Measurements from ENCODE around the gene PMM1. TPM values are rescaled to one million over a fixed set of nuclear protein-coding genes. Genes with fewer than 3 reads are reported as not detected.

The PMM1 gene
- total RNA-seq, 1 experiment from 2014 or later = 30.5 TPM

GRCh38 chr22:41538583-41538982 is 51.1 kb downstream of the PMM1 start:
- ChIA-PET POLR2A (no interaction called here), CTCF (interaction anchor here (0.7 kb wide), 1 partner anchor 14 kb away, joined by 4 read pairs; no protein-coding TSS in a partner anchor)
- DNase-seq (ENCODE audit: low read depth, low spot score) (no peak), ATAC-seq (no peak)
- Histone ChIP-seq H3K9me3 (ENCODE audit: control insufficient read depth, insufficient read depth, low read depth, low read length) (no peaks in the 10 kb centered on the region), H3K4me3 (ENCODE audit: low read depth in 2 of 2, low read length in 2 of 2) (no peak overlapping the region), H3K4me1 (ENCODE audit: control insufficient read depth, insufficient read depth, low read length) (peaks cover 4% of the 10 kb centered on the region; the same call in 1 of the 2 replicates), H3K27ac (ENCODE audit: low read length) (no peak overlapping the region), H3K36me3 (ENCODE audit: control insufficient read depth, insufficient read depth, low read length) (peaks cover 2% of the 10 kb centered on the region; the same call in 1 of the 2 replicates), H3K27me3 (ENCODE audit: control insufficient read depth, insufficient read depth, low read length) (no peaks in the 10 kb centered on the region)
- TF ChIP-seq REST (IDR thresholded peaks at IDR 0.05; ENCODE audit: insufficient read depth in 1 of 2, low read depth in 2 of 2, low read length in 1 of 2) (no peak), CTCF (IDR thresholded peaks at IDR 0.05) (no peak), POLR2AphosphoS5 (IDR thresholded peaks at IDR 0.05; ENCODE audit: low read depth, low read length) (no peak), SIN3A (IDR thresholded peaks at IDR 0.05; ENCODE audit: borderline replicate concordance, insufficient read depth, low read depth, low read length) (no peak), TCF7L2 (IDR thresholded peaks at IDR 0.05; ENCODE audit: low read depth, low read length) (no peak)
- BruUV-seq (replicated peaks) = no TSS peak
- in situ Hi-C loops (cut with HindIII; ENCODE audit: low pct_unique_long_range_greater_than_20kb, low sequenced_read_pairs) (no loop called here), intact Hi-C loops (cut with micrococcal nuclease; ENCODE audit: unreplicated experiment) (no loop called here)

GRCh38 chr22:41537203-41537602 is 52.4 kb downstream of the PMM1 start:
- Histone ChIP-seq H3K36me3 (ENCODE audit: control insufficient read depth, insufficient read depth, low read length) (peaks cover 2% of the 10 kb centered on the region; the same call in 1 of the 2 replicates), H3K27me3 (ENCODE audit: control insufficient read depth, insufficient read depth, low read length) (no peaks in the 10 kb centered on the region), H3K9me3 (ENCODE audit: control insufficient read depth, insufficient read depth, low read depth, low read length) (no peaks in the 10 kb centered on the region), H3K4me1 (ENCODE audit: control insufficient read depth, insufficient read depth, low read length) (peaks cover 4% of the 10 kb centered on the region; the same call in 1 of the 2 replicates), H3K4me3 (ENCODE audit: low read depth in 2 of 2, low read length in 2 of 2) (no peak overlapping the region), H3K27ac (ENCODE audit: low read length) (no peak overlapping the region)
- TF ChIP-seq TCF7L2 (IDR thresholded peaks at IDR 0.05; ENCODE audit: low read depth, low read length) = no peak
- no peak for TF ChIP-seq REST (IDR thresholded peaks at IDR 0.05; ENCODE audit: insufficient read depth in 1 of 2, low read depth in 2 of 2, low read length in 1 of 2)
- TF ChIP-seq POLR2AphosphoS5 (IDR thresholded peaks at IDR 0.05; ENCODE audit: low read depth, low read length) = no peak
- ATAC-seq = no peak
- no TSS peak for BruUV-seq (replicated peaks)
- DNase-seq (ENCODE audit: low read depth, low spot score) = no peak
- CTCF ChIA-PET = no interaction called here
- POLR2A ChIA-PET = no interaction called here
- in situ Hi-C loops (cut with HindIII; ENCODE audit: low pct_unique_long_range_greater_than_20kb, low sequenced_read_pairs) (no loop called here), intact Hi-C loops (cut with micrococcal nuclease; ENCODE audit: unreplicated experiment) (no loop called here)
